Measurements from ENCODE around the gene SKAP2. TPM values are rescaled to one million over a fixed set of nuclear protein-coding genes. Genes with fewer than 3 reads are reported as not detected.

The SKAP2 gene
- total RNA-seq, 8 experiments from 2014 or later: 34.0 to 91.7 (median 49.4) TPM

DNA sequence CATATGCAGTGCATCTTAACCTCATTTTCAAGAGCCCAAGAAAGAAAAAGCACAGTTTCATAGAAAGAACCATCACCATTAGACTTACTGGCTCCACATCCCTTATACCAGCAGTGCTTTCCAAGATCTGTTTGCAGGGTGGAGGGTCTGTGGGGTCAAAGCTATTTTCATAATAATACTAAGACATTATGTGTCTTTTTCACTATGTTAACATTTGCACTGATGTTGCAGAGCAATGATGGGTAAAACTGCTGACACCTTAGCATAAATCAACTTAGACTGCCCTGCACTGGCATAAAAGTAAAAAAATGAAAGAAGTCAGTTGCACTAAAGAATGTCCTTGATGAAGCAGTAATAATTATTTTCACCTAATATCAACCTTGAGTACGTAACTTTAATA, 166.2 kb downstream of the SKAP2 start:
- Histone ChIP-seq H3K4me1 (replicated peaks in 1 of 2) (peaks cover 15 to 30% of the 10 kb centered on the region in 2 donors), H3K27ac (no peak overlapping the region), H3K4me3 (no peak overlapping the region)
- in situ Hi-C loops (cut with MboI; ENCODE audit: low pct_unique_long_range_greater_than_20kb in 2 of 9, low sequenced_read_pairs in 9 of 9, unreplicated experiment in 9 of 9): loop anchor here in 1 of 9 experiments (5.0 kb wide), 1 partner anchor 459 kb away; the partner anchor contains the start of gene HOXA7
- WGBS, 10 experiments: 20 to 100% (median 91%) methylated on average over 1 of the region's 1 CpG
- ATAC-seq (replicated peaks in 6 of 8): peak in 5 of 8 experiments; percentile 42 to 86 (median 68)

DNA sequence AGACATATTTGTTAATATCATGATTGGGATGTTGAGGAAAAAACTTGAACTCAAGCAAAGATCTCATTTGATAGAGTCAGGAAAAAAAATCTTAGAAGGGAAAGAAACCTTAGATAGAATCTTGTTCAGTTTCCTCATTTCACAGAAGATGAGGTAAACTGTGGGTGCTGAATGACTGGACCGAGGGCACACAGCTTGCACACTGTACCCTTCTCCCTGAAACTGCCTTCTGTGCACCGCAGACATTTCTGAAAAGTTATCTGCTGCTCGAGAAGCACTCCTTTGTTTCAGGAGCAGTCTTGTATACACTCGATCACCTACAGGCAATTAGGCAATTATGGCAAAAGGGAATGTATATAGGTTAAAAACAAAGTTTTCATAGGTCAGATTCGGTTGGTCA, 167.4 kb downstream of the SKAP2 start:
- Histone ChIP-seq H3K4me3 (no peak overlapping the region), H3K27ac (no peak overlapping the region), H3K4me1 (replicated peaks in 1 of 2) (peaks cover 15 to 33% of the 10 kb centered on the region in 2 donors)
- in situ Hi-C loops (cut with MboI; ENCODE audit: low pct_unique_long_range_greater_than_20kb in 2 of 9, low sequenced_read_pairs in 9 of 9, unreplicated experiment in 9 of 9): loop anchor here in 1 of 9 experiments (5.0 kb wide), 1 partner anchor 460 kb away; the partner anchor contains the start of gene HOXA7
- WGBS, 10 experiments: 78 to 100% (median 93%) methylated on average over 1 to 5 of the region's 5 CpGs; no CpG with 5 or more reads in 1 of the 10 experiments
- no peak for ATAC-seq (replicated peaks in 6 of 8)

DNA sequence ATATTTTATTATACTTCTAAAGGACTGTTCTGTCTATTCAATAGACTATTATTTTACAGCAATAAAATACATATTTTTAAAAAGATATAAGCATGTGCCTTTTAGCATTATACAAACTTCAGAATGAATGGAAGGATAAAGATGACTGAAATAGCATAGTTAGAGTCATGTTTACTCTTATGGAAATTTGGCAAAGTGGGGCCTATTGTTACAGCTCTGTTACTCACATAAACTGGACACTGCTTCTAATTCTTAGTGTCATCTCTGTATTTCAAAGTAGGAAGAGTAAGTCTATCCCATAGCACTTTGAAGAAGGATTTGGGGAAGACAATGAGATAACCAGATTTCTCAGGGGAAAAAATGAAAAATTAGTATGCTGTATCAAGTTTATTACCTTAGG, 168.2 kb downstream of the SKAP2 start:
- ATAC-seq (replicated peaks in 6 of 8): no peak
- in situ Hi-C loops (cut with MboI; ENCODE audit: low pct_unique_long_range_greater_than_20kb in 2 of 9, low sequenced_read_pairs in 9 of 9, unreplicated experiment in 9 of 9): loop anchor here in 1 of 9 experiments (5.0 kb wide), 1 partner anchor 461 kb away; the partner anchor contains the start of gene HOXA7
- no peak overlapping the region for H3K27ac ChIP-seq

DNA sequence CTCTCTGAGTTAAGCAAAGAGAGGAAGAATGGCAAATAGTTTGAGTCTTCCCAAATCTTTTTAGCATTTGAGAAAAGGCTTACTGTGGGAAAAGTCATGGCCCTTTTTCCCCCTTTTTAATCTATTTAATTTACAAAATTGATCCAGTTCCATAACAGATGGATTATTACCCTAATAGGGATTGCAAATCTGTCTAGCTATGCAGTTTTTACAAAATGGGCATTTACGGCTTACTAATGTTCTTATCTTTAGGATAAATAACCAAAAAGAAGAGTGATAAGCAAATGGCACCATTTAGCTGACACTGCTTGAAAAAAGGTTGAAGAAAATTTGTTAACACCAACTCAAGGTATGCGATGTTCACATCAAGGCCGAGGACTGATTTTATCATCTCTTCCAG, 169.7 kb downstream of the SKAP2 start:
- in situ Hi-C loops (cut with MboI; ENCODE audit: low pct_unique_long_range_greater_than_20kb in 2 of 9, low sequenced_read_pairs in 9 of 9, unreplicated experiment in 9 of 9): loop anchor here in 1 of 9 experiments (5.0 kb wide), 1 partner anchor 463 kb away; the partner anchor contains the start of gene HOXA7
- ATAC-seq (replicated peaks in 6 of 8): no peak

More for the DNA sequence above, 168.2 kb downstream of the SKAP2 start:
- Histone ChIP-seq H3K4me3 (no peak overlapping the region), H3K4me1 (replicated peaks in 1 of 2) (peaks cover 15 to 33% of the 10 kb centered on the region in 2 donors)

DNA sequence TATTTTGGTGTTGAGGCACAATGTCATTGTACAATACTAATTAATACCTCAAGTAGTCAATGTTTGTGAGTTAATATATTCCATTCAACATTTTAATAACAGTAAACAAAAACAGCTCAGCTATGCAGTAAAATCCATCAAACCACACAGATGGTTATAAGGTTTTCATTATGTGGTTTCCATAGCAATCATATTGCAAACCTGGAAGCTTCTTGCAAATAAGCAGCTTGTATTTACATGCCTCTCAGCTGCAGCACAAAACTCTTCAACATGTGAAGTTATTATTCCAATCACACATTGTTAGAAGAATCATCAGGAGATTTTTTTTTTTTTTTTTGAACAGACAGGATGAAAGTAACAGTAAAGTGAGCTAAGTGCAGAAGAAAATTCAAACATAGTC, 170.2 kb downstream of the SKAP2 start:
- peak in 3 of 8 experiments; percentile 64 to 87 (median 72) for ATAC-seq (replicated peaks in 6 of 8)
- Histone ChIP-seq H3K27ac (no peak overlapping the region), H3K4me1 (replicated peaks in 1 of 2) (peaks cover 15 to 34% of the 10 kb centered on the region in 2 donors), H3K4me3 (no peak overlapping the region)
- in situ Hi-C loops (cut with MboI; ENCODE audit: low pct_unique_long_range_greater_than_20kb in 2 of 9, low sequenced_read_pairs in 9 of 9, unreplicated experiment in 9 of 9): no loop called here

More for the DNA sequence above, 169.7 kb downstream of the SKAP2 start:
- Histone ChIP-seq H3K4me3 (no peak overlapping the region), H3K4me1 (replicated peaks in 1 of 2) (peaks cover 15 to 33% of the 10 kb centered on the region in 2 donors), H3K27ac (no peak overlapping the region)
- 90 to 100% (median 98%) methylated on average over 1 to 3 of the region's 3 CpGs for WGBS, 10 experiments

DNA sequence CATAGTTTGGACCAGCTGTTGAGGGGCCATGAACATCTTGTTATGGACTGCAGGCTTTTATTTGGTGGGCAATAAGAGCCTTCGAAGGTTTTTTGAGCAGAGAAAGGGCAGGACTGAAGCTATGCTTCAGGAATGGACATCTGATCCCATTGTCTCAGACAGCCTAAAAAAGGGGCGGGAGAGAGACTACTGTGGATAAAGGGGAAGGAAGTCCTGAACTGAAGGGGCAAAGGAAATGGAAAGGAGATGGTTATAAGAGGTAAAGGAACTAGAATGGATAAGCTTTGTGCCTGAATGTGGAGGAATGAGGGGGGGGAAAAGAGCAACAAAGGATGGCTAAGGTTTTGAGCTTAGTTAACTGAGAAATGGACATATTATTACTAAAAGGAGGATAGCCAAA, 172.5 kb downstream of the SKAP2 start:
- 49 to 100% (median 66%) methylated on average over 1 to 2 of the region's 2 CpGs; no CpG with 5 or more reads in 2 of the 10 experiments for WGBS, 10 experiments
- no peak for ATAC-seq (replicated peaks in 6 of 8)
- no peak overlapping the region for H3K4me3 ChIP-seq
- H3K4me1 ChIP-seq (replicated peaks in 1 of 2): peaks cover 15 to 32% of the 10 kb centered on the region in 2 donors
- no peak overlapping the region for H3K27ac ChIP-seq
- in situ Hi-C loops (cut with MboI; ENCODE audit: low pct_unique_long_range_greater_than_20kb in 2 of 9, low sequenced_read_pairs in 9 of 9, unreplicated experiment in 9 of 9): no loop called here

DNA sequence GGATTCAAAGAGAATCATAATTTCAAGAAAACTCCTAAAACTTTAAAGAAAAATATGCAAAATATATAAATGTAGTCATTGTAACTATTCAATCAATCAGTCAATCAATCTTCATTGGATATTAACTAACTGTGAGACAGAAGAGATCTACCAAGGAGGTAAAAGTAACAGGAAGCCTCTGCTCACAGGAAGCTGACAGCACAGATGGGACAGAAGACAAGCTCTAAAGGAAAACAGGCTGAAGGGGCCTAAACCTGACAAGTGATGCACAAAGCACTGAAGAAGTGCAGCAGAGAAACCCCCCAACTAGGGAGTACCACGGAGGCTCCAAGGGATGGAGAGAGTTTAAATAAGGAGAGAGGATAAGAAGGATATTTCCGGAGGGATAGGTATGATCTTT, 173.0 kb downstream of the SKAP2 start:
- 59 to 100% (median 80%) methylated on average over 1 to 2 of the region's 2 CpGs; no CpG with 5 or more reads in 3 of the 10 experiments for WGBS, 10 experiments
- Histone ChIP-seq H3K27ac (no peak overlapping the region), H3K4me1 (replicated peaks in 1 of 2) (peaks cover 20 to 37% of the 10 kb centered on the region in 2 donors), H3K4me3 (no peak overlapping the region)
- in situ Hi-C loops (cut with MboI; ENCODE audit: low pct_unique_long_range_greater_than_20kb in 2 of 9, low sequenced_read_pairs in 9 of 9, unreplicated experiment in 9 of 9): no loop called here
- ATAC-seq (replicated peaks in 6 of 8): no peak

DNA sequence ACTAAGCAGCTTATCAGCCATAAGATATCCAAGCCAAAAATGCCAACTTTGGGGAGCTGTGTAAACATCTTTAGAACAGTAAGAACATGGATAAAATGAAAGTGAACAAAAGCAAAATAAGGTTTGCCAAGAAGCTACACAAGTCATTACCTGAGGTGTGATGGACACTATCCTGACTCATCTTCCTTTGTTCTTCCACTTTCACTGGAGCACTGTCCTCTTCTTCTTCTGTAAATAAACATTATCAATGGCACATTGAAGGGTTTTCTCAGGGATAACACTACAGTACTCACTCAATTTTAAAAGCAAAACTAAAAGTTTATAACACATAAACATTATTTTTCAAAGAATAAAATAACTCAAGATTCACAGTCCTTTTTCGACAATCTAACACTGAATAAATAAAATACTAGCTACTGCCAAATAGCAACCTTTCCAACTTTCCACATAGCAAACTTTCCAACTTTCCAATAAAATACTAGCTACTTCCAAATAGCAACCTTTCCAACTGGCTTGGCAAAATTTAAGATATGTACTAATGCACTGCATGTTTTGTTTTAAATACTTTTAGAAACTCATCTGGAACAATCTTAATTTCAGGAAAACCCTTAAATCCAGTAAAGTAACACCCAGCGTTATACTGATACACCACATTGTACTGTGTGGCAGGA, 174.1 kb downstream of the SKAP2 start:
- in situ Hi-C loops (cut with MboI; ENCODE audit: low pct_unique_long_range_greater_than_20kb in 2 of 9, low sequenced_read_pairs in 9 of 9, unreplicated experiment in 9 of 9): no loop called here
- Histone ChIP-seq H3K27ac (no peak overlapping the region), H3K4me3 (no peak overlapping the region), H3K4me1 (replicated peaks in 1 of 2) (peaks cover 28 to 44% of the 10 kb centered on the region in 2 donors)
- WGBS, 10 experiments: 21 to 100% (median 86%) methylated on average over 1 to 2 of the region's 2 CpGs
- no peak for ATAC-seq (replicated peaks in 6 of 8)

DNA sequence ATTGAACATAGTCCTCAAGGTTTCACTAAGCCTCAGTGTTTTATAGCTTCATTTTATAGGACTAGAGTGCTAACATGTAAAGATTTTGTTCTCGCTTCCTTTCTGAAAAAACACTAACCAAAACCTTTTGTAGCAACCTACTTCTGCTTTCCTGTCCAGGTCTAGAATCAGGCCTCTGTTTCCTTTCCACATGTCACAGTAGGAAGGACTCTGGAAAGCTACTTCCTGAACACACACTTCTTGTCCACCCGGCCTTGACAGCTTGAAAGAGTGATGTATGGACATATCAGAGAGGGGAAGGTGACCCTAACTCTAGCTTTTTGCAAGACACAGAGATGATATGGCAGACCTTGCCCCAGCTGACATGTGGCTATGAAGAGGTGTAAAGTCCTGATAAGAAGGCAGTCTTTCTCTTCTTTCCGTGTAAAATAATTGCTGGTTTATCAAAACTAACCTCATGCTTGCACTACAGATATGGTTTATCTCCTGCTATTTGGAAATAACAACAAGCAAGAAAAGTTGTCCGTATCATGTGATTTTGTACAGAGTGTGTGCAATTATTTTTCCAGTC, 175.4 kb downstream of the SKAP2 start:
- Histone ChIP-seq H3K4me1 (replicated peaks in 1 of 2) (peaks cover 24 to 51% of the 10 kb centered on the region in 2 donors), H3K4me3 (no peak overlapping the region), H3K27ac (no peak overlapping the region)
- in situ Hi-C loops (cut with MboI; ENCODE audit: low pct_unique_long_range_greater_than_20kb in 2 of 9, low sequenced_read_pairs in 9 of 9, unreplicated experiment in 9 of 9): no loop called here
- WGBS, 10 experiments: 71 to 100% (median 90%) methylated on average over 1 to 4 of the region's 4 CpGs; no CpG with 5 or more reads in 2 of the 10 experiments
- ATAC-seq (replicated peaks in 6 of 8): no peak

DNA sequence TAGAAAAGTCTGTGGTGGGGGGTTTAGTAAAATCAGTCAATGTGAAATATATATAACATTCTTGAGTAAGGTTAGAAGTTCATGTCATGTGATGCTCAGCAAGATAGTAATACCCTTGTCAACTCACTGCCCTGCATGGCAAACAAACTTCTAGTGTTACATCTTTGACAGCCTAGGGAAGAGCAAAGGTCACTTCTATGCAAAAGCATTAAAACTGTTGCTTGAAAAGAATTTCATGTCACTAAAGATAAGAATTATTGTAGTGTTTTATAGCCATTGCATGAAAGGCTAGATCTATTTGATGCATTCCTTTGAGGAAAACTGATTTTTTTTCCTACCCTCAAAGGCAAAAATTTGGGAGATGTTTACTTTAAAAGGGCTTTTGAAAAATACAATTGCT, 176.0 kb downstream of the SKAP2 start:
- in situ Hi-C loops (cut with MboI; ENCODE audit: low pct_unique_long_range_greater_than_20kb in 2 of 9, low sequenced_read_pairs in 9 of 9, unreplicated experiment in 9 of 9): no loop called here
- Histone ChIP-seq H3K4me3 (no peak overlapping the region), H3K27ac (no peak overlapping the region), H3K4me1 (replicated peaks in 1 of 2) (peaks cover 24 to 51% of the 10 kb centered on the region in 2 donors)
- no peak for ATAC-seq (replicated peaks in 6 of 8)

DNA sequence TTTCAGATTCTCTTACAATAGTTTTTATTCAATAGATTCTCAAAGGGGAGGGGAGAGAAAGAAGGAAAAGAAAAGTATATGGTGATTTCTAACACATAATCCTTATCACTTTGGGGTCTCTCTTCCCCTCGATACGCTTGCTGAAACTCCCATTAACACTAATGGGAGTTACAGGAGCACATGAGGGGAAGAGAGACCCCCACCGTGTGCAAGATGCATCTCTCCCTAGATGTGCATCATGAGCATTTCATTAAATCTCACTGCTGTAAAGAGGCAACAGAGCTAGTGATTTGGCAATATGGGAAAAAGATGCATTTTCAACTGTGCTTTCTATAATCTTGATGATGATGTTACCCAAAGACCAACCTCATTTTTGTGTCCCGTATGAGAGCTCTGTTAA, 177.4 kb downstream of the SKAP2 start:
- H3K4me3 ChIP-seq: peak overlapping the region in 1 of 5 donors; percentile 9
- ATAC-seq (replicated peaks in 6 of 8): peak in 5 of 8 experiments; percentile 32 to 51 (median 46)
- peak overlapping the region; percentile 36 to 38 for H3K27ac ChIP-seq
- WGBS, 10 experiments: 0 to 100% (median 46%) methylated on average over 1 to 4 of the region's 4 CpGs
- in situ Hi-C loops (cut with MboI; ENCODE audit: low pct_unique_long_range_greater_than_20kb in 2 of 9, low sequenced_read_pairs in 9 of 9, unreplicated experiment in 9 of 9): no loop called here
- H3K4me1 ChIP-seq (replicated peaks in 1 of 2): peaks cover 24 to 48% of the 10 kb centered on the region in 2 donors

DNA sequence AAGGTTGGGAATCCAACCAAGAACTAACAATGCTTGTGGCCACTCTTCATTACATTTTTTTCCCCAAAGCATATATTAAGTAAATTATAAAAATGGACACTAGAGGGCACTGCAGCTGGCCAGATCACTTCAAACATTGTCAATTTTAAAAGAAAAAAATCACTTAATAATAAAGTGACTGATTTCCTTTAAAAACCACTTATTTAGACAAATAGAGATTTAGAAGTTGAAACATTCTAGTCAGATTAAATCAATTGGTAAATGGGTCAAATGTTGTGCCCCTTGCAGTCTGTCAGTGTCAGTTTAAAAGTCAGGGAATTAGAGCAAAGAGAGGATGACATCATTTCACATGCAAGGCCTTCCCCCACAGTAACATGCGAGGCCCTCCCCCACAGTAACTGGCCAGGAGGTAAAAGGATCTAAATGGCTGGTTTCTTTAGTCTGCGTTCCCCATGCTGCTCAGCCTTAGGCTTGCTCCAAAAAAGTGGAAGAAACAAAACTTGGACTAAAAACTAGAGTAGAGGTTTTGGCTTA, 177.9 kb downstream of the SKAP2 start:
- in situ Hi-C loops (cut with MboI; ENCODE audit: low pct_unique_long_range_greater_than_20kb in 2 of 9, low sequenced_read_pairs in 9 of 9, unreplicated experiment in 9 of 9): no loop called here
- ATAC-seq (replicated peaks in 6 of 8): peak; percentile 74 to 98 (median 93)
- H3K4me3 ChIP-seq: peak overlapping the region in 1 of 5 donors; percentile 9
- H3K27ac ChIP-seq: peak overlapping the region; percentile 36 to 38
- H3K4me1 ChIP-seq (replicated peaks in 1 of 2): peaks cover 24 to 47% of the 10 kb centered on the region in 2 donors
- WGBS, 10 experiments: 0 to 20% (median 6%) methylated on average over 1 to 2 of the region's 2 CpGs; no CpG with 5 or more reads in 2 of the 10 experiments

DNA sequence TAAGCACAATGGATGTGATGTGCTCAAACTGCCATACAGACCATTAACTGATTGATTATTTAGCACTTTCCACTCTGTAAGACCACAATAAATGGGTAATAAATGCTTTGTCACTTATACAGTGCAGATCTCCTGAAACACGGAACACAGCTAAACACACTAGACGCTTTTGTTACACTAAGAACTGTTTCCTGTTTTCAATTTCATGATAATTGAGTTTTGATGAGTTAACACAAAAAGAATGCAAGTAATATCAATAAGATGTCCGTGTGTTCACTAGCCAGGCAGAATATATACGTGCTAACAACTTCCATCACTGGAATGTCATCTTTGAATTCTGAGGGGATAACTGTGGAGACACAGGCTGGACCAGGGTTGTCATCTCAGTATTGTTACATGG, 178.8 kb downstream of the SKAP2 start:
- Histone ChIP-seq H3K27ac (no peak overlapping the region), H3K4me1 (replicated peaks in 1 of 2) (peaks cover 24 to 53% of the 10 kb centered on the region in 2 donors), H3K4me3 (no peak overlapping the region)
- in situ Hi-C loops (cut with MboI; ENCODE audit: low pct_unique_long_range_greater_than_20kb in 2 of 9, low sequenced_read_pairs in 9 of 9, unreplicated experiment in 9 of 9): no loop called here
- peak in 3 of 8 experiments; percentile 9 to 45 (median 11) for ATAC-seq (replicated peaks in 6 of 8)
- 7 to 63% (median 36%) methylated on average over 2 to 4 of the region's 4 CpGs for WGBS, 10 experiments

All from motor neuron (in vitro differentiated cells).